ENCODE results near the gene ARHGAP5. TPM values are rescaled to one million over a fixed set of nuclear protein-coding genes. Genes with fewer than 3 reads are reported as not detected.

The ARHGAP5 gene
- total and polyA plus RNA-seq, 2 donors (not counting 3 experiments of a cell fraction or from before 2014, with no cell fraction given) = 4.3 to 36.2 TPM

DNA sequence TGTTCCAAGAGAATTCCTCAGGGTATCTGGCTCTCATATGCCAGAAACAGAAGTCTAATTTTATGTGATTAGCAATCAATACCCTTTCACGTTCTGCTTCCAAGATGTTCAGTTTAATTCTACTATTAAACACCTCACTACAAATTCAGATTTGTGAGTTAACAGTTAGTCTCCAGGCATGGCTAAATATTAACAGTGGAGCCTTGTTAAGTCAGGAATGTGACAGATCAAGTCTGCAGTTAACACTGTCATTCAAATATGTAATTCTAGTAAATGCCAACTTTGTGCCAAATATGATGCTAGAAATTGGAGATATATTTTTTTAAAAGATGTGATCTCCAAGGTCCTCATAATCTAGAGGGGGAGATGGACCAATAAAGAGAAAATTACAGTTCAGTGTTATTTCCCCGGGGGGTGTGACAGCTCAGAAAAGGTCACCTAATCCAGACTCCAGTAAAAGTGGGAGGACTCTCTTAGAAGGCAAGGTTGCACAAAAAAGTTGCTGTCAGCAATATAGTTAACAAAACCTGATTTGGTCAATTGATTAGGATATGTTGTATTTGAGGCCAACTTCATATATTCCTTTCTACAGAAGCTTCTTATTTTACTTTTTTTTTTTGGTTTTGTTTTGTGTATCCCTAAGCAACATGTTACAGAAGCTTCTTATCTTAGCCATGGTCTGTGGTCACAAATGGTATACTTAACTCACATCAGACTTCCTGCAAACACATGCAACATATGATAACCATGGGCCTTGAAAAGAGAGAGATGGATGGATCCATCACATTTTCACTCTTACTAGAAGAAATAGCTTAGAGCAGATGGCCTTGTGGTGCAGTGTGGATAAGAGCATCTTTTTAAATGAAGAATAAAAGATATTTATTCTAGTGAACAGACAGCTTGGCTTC, 106.3 kb downstream of the ARHGAP5 start:
- Histone ChIP-seq H3K9me1 (replicated peaks; ENCODE audit: control insufficient read depth, extremely low read depth, insufficient read depth, low read length) (no peaks in the 10 kb centered on the region), H3K4me1 (ENCODE audit: control insufficient read depth, extremely low read depth, insufficient read depth, low read length) (no peaks in the 10 kb centered on the region), H3K9me3 (replicated peaks; ENCODE audit: control insufficient read depth, insufficient read depth, low read length) (no peaks in the 10 kb centered on the region), H2AFZ (ENCODE audit: low read depth, low read length) (no peak overlapping the region), H3K27ac (ENCODE audit: insufficient read depth, low read depth, low read length) (no peak overlapping the region), H3K36me3 (ENCODE audit: control insufficient read depth in 2 of 2, extremely low read depth in 1 of 2, insufficient read depth in 2 of 2, low read length in 2 of 2) (no peaks in the 10 kb centered on the region), H3K9ac (replicated peaks; ENCODE audit: extremely low read depth, insufficient read depth, low read length) (no peak overlapping the region), H3K27me3 (ENCODE audit: control insufficient read depth in 2 of 2, insufficient read depth in 2 of 2, low read length in 2 of 2) (peaks cover 1 to 5% of the 10 kb centered on the region in 2 experiments), H3K4me3 (replicated peaks in 1 of 3; ENCODE audit: insufficient read depth in 1 of 3, low read depth in 1 of 3, low read length in 3 of 3) (no peak overlapping the region), H3K79me2 (ENCODE audit: control insufficient read depth, insufficient read depth, low read length) (no peaks in the 10 kb centered on the region), H3K4me2 (ENCODE audit: insufficient read depth, low read length) (no peak overlapping the region), H4K20me1 (replicated peaks; ENCODE audit: control insufficient read depth, extremely low read depth, insufficient read depth, low read length) (no peaks in the 10 kb centered on the region)
- FAIRE-seq (no peak), DNase-seq (ENCODE audit: low read depth, low spot score) (no peak)
- POLR2A ChIA-PET = no interaction called here
- dilution Hi-C loops (cut with MboI; ENCODE audit: extremely low pct_ligation_motif_present, low sequenced_read_pairs) (no loop called here), intact Hi-C loops (cut with micrococcal nuclease) (no loop called here)
- CTCF ChIA-PET = no interaction called here
- TF ChIP-seq POLR2A (IDR thresholded peaks at IDR 0.05; ENCODE audit: low read depth, low read length) (no peak), JUN (IDR thresholded peaks at IDR 0.05; ENCODE audit: borderline replicate concordance, insufficient read depth, insufficient read length, low read depth) (no peak), POLR2AphosphoS5 (IDR thresholded peaks at IDR 0.05; ENCODE audit: insufficient read depth, low read depth, low read length) (no peak), MYC (IDR thresholded peaks at IDR 0.05; ENCODE audit: low read depth, low read length) (no peak), GATA2 (IDR thresholded peaks at IDR 0.05; ENCODE audit: insufficient read depth, insufficient read length, low read depth, low read length) (no peak), FOS (IDR thresholded peaks at IDR 0.05; ENCODE audit: borderline replicate concordance, insufficient read depth, low read length) (no peak), EZH2 (IDR thresholded peaks at IDR 0.05; ENCODE audit: borderline replicate concordance, low read depth, low read length, severe bottlenecking) (no peak)
- TF ChIP-seq, protein P1, sequence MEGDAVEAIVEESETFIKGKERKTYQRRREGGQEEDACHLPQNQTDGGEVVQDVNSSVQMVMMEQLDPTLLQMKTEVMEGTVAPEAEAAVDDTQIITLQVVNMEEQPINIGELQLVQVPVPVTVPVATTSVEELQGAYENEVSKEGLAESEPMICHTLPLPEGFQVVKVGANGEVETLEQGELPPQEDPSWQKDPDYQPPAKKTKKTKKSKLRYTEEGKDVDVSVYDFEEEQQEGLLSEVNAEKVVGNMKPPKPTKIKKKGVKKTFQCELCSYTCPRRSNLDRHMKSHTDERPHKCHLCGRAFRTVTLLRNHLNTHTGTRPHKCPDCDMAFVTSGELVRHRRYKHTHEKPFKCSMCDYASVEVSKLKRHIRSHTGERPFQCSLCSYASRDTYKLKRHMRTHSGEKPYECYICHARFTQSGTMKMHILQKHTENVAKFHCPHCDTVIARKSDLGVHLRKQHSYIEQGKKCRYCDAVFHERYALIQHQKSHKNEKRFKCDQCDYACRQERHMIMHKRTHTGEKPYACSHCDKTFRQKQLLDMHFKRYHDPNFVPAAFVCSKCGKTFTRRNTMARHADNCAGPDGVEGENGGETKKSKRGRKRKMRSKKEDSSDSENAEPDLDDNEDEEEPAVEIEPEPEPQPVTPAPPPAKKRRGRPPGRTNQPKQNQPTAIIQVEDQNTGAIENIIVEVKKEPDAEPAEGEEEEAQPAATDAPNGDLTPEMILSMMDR (IDR thresholded peaks at IDR 0.05; ENCODE audit: extremely low read depth in 1 of 2, insufficient read depth in 1 of 2, low read depth in 1 of 2, low read length in 2 of 2) = no peak
- TF ChIP-seq, protein P2, sequence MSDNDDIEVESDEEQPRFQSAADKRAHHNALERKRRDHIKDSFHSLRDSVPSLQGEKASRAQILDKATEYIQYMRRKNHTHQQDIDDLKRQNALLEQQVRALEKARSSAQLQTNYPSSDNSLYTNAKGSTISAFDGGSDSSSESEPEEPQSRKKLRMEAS (IDR thresholded peaks at IDR 0.05; ENCODE audit: insufficient read depth, insufficient read length) = no peak
- no TSS peak for BruUV-seq (replicated peaks)
